OCI-LY1 (cell line): ENCODE results near the gene NWD2.
A peak's percentile ranks its signal among the peaks of the same experiment; 100 is the strongest.

ENCODE experiments used
- H2AFZ ChIP-seq: fragments of 200-600 bp; sonication (generic), shearing (Covaris generic); 2 replicates; pipeline ENCODE4 v1.6.0; 2014; ENCODE audit warnings: antibody characterized with exemption, mild to moderate bottlenecking, low read length
- H3F3A ChIP-seq: fragments of 200-600 bp; sonication (generic), shearing (Covaris generic); 2 replicates; pipeline ENCODE4 v1.6.0; 2014; ENCODE audit warnings: mild to moderate bottlenecking, antibody characterized with exemption, low read length, moderate library complexity; ENCODE audit not compliant: insufficient read depth
- H3K27ac ChIP-seq: fragments of 200-600 bp; sonication (generic); 2 replicates; pipeline ENCODE4 v1.5.1; 2014; ENCODE audit warnings: low read length, mixed run types, mild to moderate bottlenecking, low read depth; ENCODE audit not compliant: poor library complexity, severe bottlenecking
- H3K27me3 ChIP-seq: fragments of 200-600 bp; sonication (generic); 2 replicates; pipeline ENCODE4 v1.6.0; 2014; ENCODE audit warnings: antibody characterized with exemption, mild to moderate bottlenecking, low read length, moderate library complexity; ENCODE audit not compliant: insufficient read depth
- H3K36me3 ChIP-seq: fragments of 200-600 bp; sonication (generic); 2 replicates; pipeline ENCODE4 v1.6.1; 2014; ENCODE audit warnings: mild to moderate bottlenecking, antibody characterized with exemption, low read length, moderate library complexity, mixed read lengths; ENCODE audit not compliant: insufficient read depth
- H3K4me1 ChIP-seq: fragments of 200-600 bp; sonication (generic); 2 replicates; pipeline ENCODE4 v1.5.1; 2014; ENCODE audit warnings: mild to moderate bottlenecking, low read length, moderate library complexity; ENCODE audit not compliant: insufficient read depth, severe bottlenecking
- H3K4me2 ChIP-seq: fragments of 200-600 bp; sonication (generic), shearing (Covaris generic); 2 replicates; pipeline ENCODE4 v1.6.1; 2014; ENCODE audit warnings: low read length
- H3K4me3 ChIP-seq: fragments of 200-600 bp; sonication (generic); 2 replicates; pipeline ENCODE4 v1.5.1; 2014; ENCODE audit warnings: low read length, low read depth, mild to moderate bottlenecking, mixed read lengths; ENCODE audit not compliant: poor library complexity, severe bottlenecking
- H3K79me2 ChIP-seq: fragments of 200-600 bp; shearing (Covaris generic); 2 replicates; pipeline ENCODE4 v1.6.1; 2016; ENCODE audit warnings: mixed run types, low read length, mixed read lengths; ENCODE audit not compliant: insufficient read depth
- H3K9ac ChIP-seq: fragments of 200-600 bp; sonication (generic), shearing (Covaris generic); 2 replicates; pipeline ENCODE4 v1.6.1; 2014; ENCODE audit warnings: mild to moderate bottlenecking, low read length, mixed read lengths
- H3K9me2 ChIP-seq: fragments of 200-600 bp; sonication (generic), shearing (Covaris generic); 2 replicates; pipeline ENCODE4 v1.6.1; 2014; ENCODE audit warnings: low read depth, mild to moderate bottlenecking, low read length, mixed read lengths
- H3K9me3 ChIP-seq: fragments of 200-600 bp; shearing (Covaris generic); 2 replicates; pipeline ENCODE4 v1.6.1; 2014; ENCODE audit warnings: low read length, mixed read lengths
- H4K20me1 ChIP-seq: fragments of 200-600 bp; sonication (generic), shearing (Covaris generic); 2 replicates; pipeline ENCODE4 v1.6.0; 2016; ENCODE audit warnings: mild to moderate bottlenecking, low read length; ENCODE audit not compliant: insufficient read depth
- EZH2 ChIP-seq: fragments of 200-600 bp; sonication (generic), shearing (Covaris generic); IDR thresholded peaks from 2 replicates; pipeline ENCODE4 v1.8.0; 2017; ENCODE audit warnings: borderline replicate concordance, mixed run types, mild to moderate bottlenecking, antibody characterized with exemption, low read length, moderate library complexity, mixed read lengths
- TF ChIP-seq, protein P1 (sequence below): fragments of 200-600 bp; sonication (generic), shearing (Covaris generic); IDR thresholded peaks from 2 replicates; pipeline ENCODE4 v1.5.1; 2017; ENCODE audit warnings: mild to moderate bottlenecking, antibody characterized with exemption, low read length, moderate library complexity, mixed read lengths

The NWD2 gene

DNA sequence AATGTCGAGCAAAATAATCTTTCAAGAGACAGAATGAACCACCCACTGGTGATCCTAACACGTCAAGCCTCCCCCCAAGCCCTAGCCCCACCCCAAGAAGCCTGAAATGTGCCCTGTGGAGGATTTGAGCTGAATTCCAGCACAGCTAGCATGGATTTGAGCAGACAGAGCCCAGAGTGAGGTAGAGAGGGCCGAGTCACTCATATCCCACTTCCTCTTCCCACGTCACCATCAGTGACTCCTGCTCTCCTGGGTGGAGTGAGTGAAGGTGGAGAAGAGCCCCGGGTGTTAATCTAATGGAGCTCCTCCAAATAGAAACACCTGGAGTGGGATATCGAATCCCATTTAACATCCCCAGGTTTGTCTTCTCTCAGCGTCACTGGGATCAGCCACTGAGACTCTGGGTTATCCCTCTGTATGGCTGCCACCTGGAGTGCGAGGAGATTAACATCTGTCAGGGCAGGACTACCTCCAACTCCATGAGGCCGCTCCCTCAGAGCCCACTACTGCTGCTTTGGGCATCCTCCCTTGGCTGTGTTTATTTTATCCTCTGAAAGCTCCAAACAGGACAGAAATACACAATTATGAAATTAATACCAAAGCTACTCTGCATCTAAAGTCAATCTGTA, 136.6 kb downstream of the NWD2 start:
- Histone ChIP-seq H3K36me3 (no peaks in the 10 kb centered on the region), H3K9me3 (no peaks in the 10 kb centered on the region), H4K20me1 (no peaks in the 10 kb centered on the region), H3K4me1 (no peaks in the 10 kb centered on the region), H3F3A (no peaks in the 10 kb centered on the region), H3K4me3 (no peak overlapping the region), H3K4me2 (no peak overlapping the region), H3K27me3 (no peaks in the 10 kb centered on the region), H2AFZ (no peak overlapping the region), H3K27ac (no peak overlapping the region), H3K9ac (no peak overlapping the region), H3K79me2 (no peaks in the 10 kb centered on the region), H3K9me2 (no peaks in the 10 kb centered on the region)
- no peak for TF ChIP-seq EZH2
- TF ChIP-seq, protein P1, sequence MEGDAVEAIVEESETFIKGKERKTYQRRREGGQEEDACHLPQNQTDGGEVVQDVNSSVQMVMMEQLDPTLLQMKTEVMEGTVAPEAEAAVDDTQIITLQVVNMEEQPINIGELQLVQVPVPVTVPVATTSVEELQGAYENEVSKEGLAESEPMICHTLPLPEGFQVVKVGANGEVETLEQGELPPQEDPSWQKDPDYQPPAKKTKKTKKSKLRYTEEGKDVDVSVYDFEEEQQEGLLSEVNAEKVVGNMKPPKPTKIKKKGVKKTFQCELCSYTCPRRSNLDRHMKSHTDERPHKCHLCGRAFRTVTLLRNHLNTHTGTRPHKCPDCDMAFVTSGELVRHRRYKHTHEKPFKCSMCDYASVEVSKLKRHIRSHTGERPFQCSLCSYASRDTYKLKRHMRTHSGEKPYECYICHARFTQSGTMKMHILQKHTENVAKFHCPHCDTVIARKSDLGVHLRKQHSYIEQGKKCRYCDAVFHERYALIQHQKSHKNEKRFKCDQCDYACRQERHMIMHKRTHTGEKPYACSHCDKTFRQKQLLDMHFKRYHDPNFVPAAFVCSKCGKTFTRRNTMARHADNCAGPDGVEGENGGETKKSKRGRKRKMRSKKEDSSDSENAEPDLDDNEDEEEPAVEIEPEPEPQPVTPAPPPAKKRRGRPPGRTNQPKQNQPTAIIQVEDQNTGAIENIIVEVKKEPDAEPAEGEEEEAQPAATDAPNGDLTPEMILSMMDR, result no peak

GRCh38 chr4:37383579-37384229, 139.2 kb downstream of the NWD2 start:
- no peak overlapping the region for H3K9ac ChIP-seq
- no peaks in the 10 kb centered on the region for H3K9me2 ChIP-seq
- H3K4me1 ChIP-seq, result no peaks in the 10 kb centered on the region
- no peak overlapping the region for H3K27ac ChIP-seq
- H3K36me3 ChIP-seq, result no peaks in the 10 kb centered on the region
- H3K79me2 ChIP-seq, result no peaks in the 10 kb centered on the region
- no peaks in the 10 kb centered on the region for H3K9me3 ChIP-seq
- H3F3A ChIP-seq, result no peaks in the 10 kb centered on the region
- H4K20me1 ChIP-seq, result no peaks in the 10 kb centered on the region
- TF ChIP-seq, protein P1, result peak; percentile 63
- TF ChIP-seq EZH2, result no peak
- no peak overlapping the region for H3K4me3 ChIP-seq
- H2AFZ ChIP-seq, result no peak overlapping the region
- H3K4me2 ChIP-seq, result no peak overlapping the region
- H3K27me3 ChIP-seq, result no peaks in the 10 kb centered on the region

- H3F3A ChIP-seq, result no peaks in the 10 kb centered on the region
- H2AFZ ChIP-seq, result no peak overlapping the region
- H3K4me1 ChIP-seq, result no peaks in the 10 kb centered on the region
- H3K4me3 ChIP-seq, result no peak overlapping the region
- H3K79me2 ChIP-seq, result no peaks in the 10 kb centered on the region
- no peak overlapping the region for H3K27ac ChIP-seq
- H4K20me1 ChIP-seq, result no peaks in the 10 kb centered on the region
- TF ChIP-seq EZH2, result no peak
- TF ChIP-seq, protein P1, result no peak
- H3K9me2 ChIP-seq, result no peaks in the 10 kb centered on the region
- no peaks in the 10 kb centered on the region for H3K9me3 ChIP-seq
- no peaks in the 10 kb centered on the region for H3K36me3 ChIP-seq
- no peak overlapping the region for H3K9ac ChIP-seq
- no peaks in the 10 kb centered on the region for H3K27me3 ChIP-seq
- no peak overlapping the region for H3K4me2 ChIP-seq
These were observed 140.9 kb downstream of the NWD2 start for GRCh38 chr4:37385424-37385823.
